GM21360 (cell line): Measurements from ENCODE around the gene DENND1A.

ENCODE experiments used
- ATAC-seq: cut with Tn5 transposase; IDR thresholded peaks from one replicate; pipeline ENCODE4 v1.9.1; 2021; ENCODE audit warnings: mild to moderate bottlenecking, moderate library complexity; ENCODE audit not compliant: unreplicated experiment

The DENND1A gene

GRCh38 chr9:123478967-123479602 is 450.8 kb downstream of the DENND1A start:
- no peak for ATAC-seq

GRCh38 chr9:123478160-123478559 is 451.8 kb downstream of the DENND1A start:
- no peak for ATAC-seq

- no peak for ATAC-seq
Observed at GRCh38 chr9:123475407-123475806, 454.5 kb downstream of the DENND1A start.

GRCh38 chr9:123472862-123473614 is 456.9 kb downstream of the DENND1A start:
- ATAC-seq = no peak

- no peak for ATAC-seq
Observed at GRCh38 chr9:123471843-123472570, 457.9 kb downstream of the DENND1A start.

- ATAC-seq = no peak
Observed at GRCh38 chr9:123470991-123471770, 458.7 kb downstream of the DENND1A start.

GRCh38 chr9:123470121-123470782 is 459.7 kb downstream of the DENND1A start:
- ATAC-seq = no peak

GRCh38 chr9:123469282-123469681 is 460.6 kb downstream of the DENND1A start:
- ATAC-seq = no peak

- ATAC-seq = no peak
Observed at GRCh38 chr9:123468541-123468940, 461.4 kb downstream of the DENND1A start.

GRCh38 chr9:123465304-123465703 is 464.6 kb downstream of the DENND1A start:
- ATAC-seq = no peak

GRCh38 chr9:123460091-123460490 is 469.8 kb downstream of the DENND1A start:
- no peak for ATAC-seq

- no peak for ATAC-seq
Observed at GRCh38 chr9:123457583-123457982, 472.3 kb downstream of the DENND1A start.

GRCh38 chr9:123456011-123456410 is 473.9 kb downstream of the DENND1A start:
- ATAC-seq = no peak

GRCh38 chr9:123455187-123455586 is 474.7 kb downstream of the DENND1A start:
- ATAC-seq = no peak

GRCh38 chr9:123454361-123454760 is 475.6 kb downstream of the DENND1A start:
- ATAC-seq = no peak

GRCh38 chr9:123453831-123454321 is 476.1 kb downstream of the DENND1A start:
- no peak for ATAC-seq

GRCh38 chr9:123453076-123453667 is 476.8 kb downstream of the DENND1A start:
- no peak for ATAC-seq

- ATAC-seq = no peak
Observed at GRCh38 chr9:123450996-123451395, 478.9 kb downstream of the DENND1A start.

GRCh38 chr9:123450098-123450770 is 479.7 kb downstream of the DENND1A start:
- ATAC-seq = no peak
